Osteocyte (in vitro differentiated cells): Measurements from ENCODE around the gene SMAD5. TPM values are rescaled to one million over a fixed set of nuclear protein-coding genes. Genes with fewer than 3 reads are reported as not detected.
A peak's percentile ranks its signal among the peaks of the same experiment; 100 is the strongest.

Experiments used
- DNase-seq: peaks from one replicate; pipeline ENCODE4 v3.0.0; 2021; ENCODE audit warnings: mixed read lengths; ENCODE audit not compliant: unreplicated experiment; ENCODE audit errors: extremely low spot score
- H3K27ac Mint-ChIP-seq: one replicate; pipeline ENCODE4 v1.8.0; 2021; ENCODE audit warnings: mild to moderate bottlenecking, mixed read lengths; ENCODE audit not compliant: unreplicated experiment
- H3K27me3 Mint-ChIP-seq: one replicate; pipeline ENCODE4 v1.8.0; 2021; ENCODE audit warnings: mixed read lengths; ENCODE audit not compliant: unreplicated experiment
- H3K36me3 Mint-ChIP-seq: one replicate; pipeline ENCODE4 v1.8.0; 2021; ENCODE audit warnings: mixed read lengths; ENCODE audit not compliant: unreplicated experiment
- H3K4me1 Mint-ChIP-seq: one replicate; pipeline ENCODE4 v1.8.0; 2021; ENCODE audit warnings: mixed read lengths; ENCODE audit not compliant: unreplicated experiment
- H3K4me3 Mint-ChIP-seq: one replicate; pipeline ENCODE4 v1.8.0; 2021; ENCODE audit warnings: mild to moderate bottlenecking, moderate library complexity, mixed read lengths; ENCODE audit not compliant: unreplicated experiment
- H3K9me3 Mint-ChIP-seq: one replicate; pipeline ENCODE4 v1.8.0; 2021; ENCODE audit warnings: mixed read lengths; ENCODE audit not compliant: unreplicated experiment
- CTCF ChIP-seq: fragments of 200-600 bp; sonication (generic); IDR thresholded peaks from 2 replicates; pipeline ENCODE4 v1.5.0; 2021; ENCODE audit warnings: antibody characterized with exemption, mild to moderate bottlenecking, moderate library complexity
- total RNA-seq: library from RNA; stranded (reverse); gene quantifications from 2 replicates; pipeline ENCODE4 v1.2.1, GENCODE V29; 2021

The SMAD5 gene
- total RNA-seq, 1 donor from 2014 or later: 62.7 TPM

- Mint-ChIP-seq H3K4me3 (no peak overlapping the region), H3K27me3 (peaks cover 23% of the 10 kb centered on the region), H3K27ac (no peak overlapping the region), H3K36me3 (peaks cover 2% of the 10 kb centered on the region), H3K9me3 (peaks cover 4% of the 10 kb centered on the region), H3K4me1 (no peaks in the 10 kb centered on the region)
- no peak for DNase-seq
- TF ChIP-seq CTCF: no peak
Observed at GRCh38 chr5:136208916-136209315, 76.3 kb downstream of the SMAD5 start.

- Mint-ChIP-seq H3K27me3 (peaks cover 23% of the 10 kb centered on the region), H3K4me1 (no peaks in the 10 kb centered on the region), H3K36me3 (peaks cover 2% of the 10 kb centered on the region), H3K4me3 (no peak overlapping the region), H3K27ac (no peak overlapping the region), H3K9me3 (peaks cover 4% of the 10 kb centered on the region)
- DNase-seq: no peak
- no peak for TF ChIP-seq CTCF
Observed at GRCh38 chr5:136209346-136209910, 76.8 kb downstream of the SMAD5 start.

GRCh38 chr5:136210259-136210658 lies 77.6 kb downstream of the SMAD5 start:
- H3K9me3 Mint-ChIP-seq: peaks cover 3% of the 10 kb centered on the region
- no peak overlapping the region for H3K27ac Mint-ChIP-seq
- H3K4me1 Mint-ChIP-seq: no peaks in the 10 kb centered on the region
- H3K27me3 Mint-ChIP-seq: peaks cover 23% of the 10 kb centered on the region
- H3K4me3 Mint-ChIP-seq: no peak overlapping the region
- no peak for DNase-seq
- H3K36me3 Mint-ChIP-seq: peaks cover 2% of the 10 kb centered on the region
- TF ChIP-seq CTCF: no peak

GRCh38 chr5:136211282-136212040 lies 78.8 kb downstream of the SMAD5 start:
- DNase-seq: no peak
- no peak for TF ChIP-seq CTCF
- Mint-ChIP-seq H3K36me3 (peaks cover 2% of the 10 kb centered on the region), H3K27ac (no peak overlapping the region), H3K9me3 (no peaks in the 10 kb centered on the region), H3K27me3 (peaks cover 23% of the 10 kb centered on the region), H3K4me1 (no peaks in the 10 kb centered on the region), H3K4me3 (no peak overlapping the region)

- H3K27ac Mint-ChIP-seq: no peak overlapping the region
- no peaks in the 10 kb centered on the region for H3K9me3 Mint-ChIP-seq
- DNase-seq: no peak
- H3K36me3 Mint-ChIP-seq: peaks cover 2% of the 10 kb centered on the region
- H3K4me1 Mint-ChIP-seq: no peaks in the 10 kb centered on the region
- H3K27me3 Mint-ChIP-seq: peaks cover 23% of the 10 kb centered on the region
- TF ChIP-seq CTCF: peak; percentile 93
- H3K4me3 Mint-ChIP-seq: no peak overlapping the region
Observed at GRCh38 chr5:136212252-136212721, 79.6 kb downstream of the SMAD5 start.
